ENCODE measurements around the gene SLC2A4. TPM values are rescaled to one million over a fixed set of nuclear protein-coding genes. Genes with fewer than 3 reads are reported as not detected.

SLC2A4 gene
- total and polyA plus RNA-seq, 2 of the 4 experiments (the other 2 are of a cell fraction), result 0.07 TPM; not detected in 1

GRCh38 chr17:7326186-7326585, 44.7 kb downstream of the SLC2A4 start:
- H3K9ac ChIP-seq (ENCODE audit: low read depth, low read length), result no peak overlapping the region
- no peak overlapping the region for H4K5ac ChIP-seq (ENCODE audit: low read depth, low read length)
- in situ Hi-C loops (cut with MboI; ENCODE audit: low sequenced_read_pairs) (no loop called here), intact Hi-C loops (cut with micrococcal nuclease) (loop anchor here (10.0 kb wide), 1 partner anchor 239 kb away; the partner anchor contains the start of gene SENP3), dilution Hi-C loops (cut with HindIII; ENCODE audit: low sequenced_read_pairs, unreplicated experiment) (no loop called here)
- DNase-seq (no peak), ATAC-seq (ENCODE audit: low read depth) (no peak)
- H2BK20ac ChIP-seq (ENCODE audit: low read depth, low read length), result no peak overlapping the region
- peaks cover 5% of the 10 kb centered on the region; the same call in 1 of the 2 replicates for H3K4me1 ChIP-seq (ENCODE audit: control insufficient read depth, insufficient read depth, low read length)
- WGBS, 2 experiments (ENCODE audit: extremely low coverage in 2 of 2, insufficient read length in 1 of 2), result no CpG with 5 or more reads among the region's 11 CpGs
- H3K9me3 ChIP-seq (ENCODE audit: control insufficient read depth, insufficient read depth, low read length), result no peaks in the 10 kb centered on the region
- peaks cover 7% of the 10 kb centered on the region for H4K20me1 ChIP-seq (ENCODE audit: insufficient read depth, low read length)
- ChIA-PET POLR2A (ENCODE audit: unreplicated experiment) (no interaction called here), CTCF (no interaction called here)
- H3K23ac ChIP-seq (ENCODE audit: low read depth, low read length), result no peak overlapping the region
- H3K27ac ChIP-seq (ENCODE audit: insufficient read depth, low read length), result no peak overlapping the region
- H2AFZ ChIP-seq (replicated peaks; ENCODE audit: low read length, poor library complexity), result no peak overlapping the region
- H4K8ac ChIP-seq (ENCODE audit: low read depth in 2 of 2, low read length in 2 of 2), result no peak overlapping the region
- no peaks in the 10 kb centered on the region for H3K27me3 ChIP-seq (ENCODE audit: control insufficient read depth, insufficient read depth, low read length)
- no peak overlapping the region for H3K56ac ChIP-seq (ENCODE audit: extremely low read depth, insufficient read depth, low read length)
- no peak overlapping the region for H3K4me3 ChIP-seq (ENCODE audit: insufficient read depth, low read depth, low read length)
- H3K79me1 ChIP-seq (ENCODE audit: low read depth in 1 of 2, low read length in 2 of 2), result peaks cover 10 to 29% of the 10 kb centered on the region in 2 experiments; a peak in 3 of 4 replicates
- H2AK5ac ChIP-seq (ENCODE audit: low read depth, low read length), result no peak overlapping the region
- H2BK15ac ChIP-seq (ENCODE audit: low read depth, low read length), result no peak overlapping the region
- no peak overlapping the region for H2BK120ac ChIP-seq (ENCODE audit: low read depth, low read length)
- H3K18ac ChIP-seq (ENCODE audit: low read depth, low read length), result no peak overlapping the region
- H2BK5ac ChIP-seq (ENCODE audit: low read depth, low read length, poor library complexity, severe bottlenecking), result no peak overlapping the region
- H2AK9ac ChIP-seq (replicated peaks; ENCODE audit: low read depth, low read length, poor library complexity), result no peak overlapping the region
- no TSS peak for BruUV-seq (replicated peaks)
- H3K4me2 ChIP-seq (ENCODE audit: low read depth, low read length), result no peak overlapping the region
- no peak overlapping the region for H3K4ac ChIP-seq (ENCODE audit: low read depth, low read length)
- H3K9me1 ChIP-seq (ENCODE audit: insufficient read depth, low read length), result peaks cover 6% of the 10 kb centered on the region; the same call in 1 of the 2 replicates
- H4K91ac ChIP-seq (ENCODE audit: insufficient read depth, low read depth, low read length), result no peak overlapping the region
- H3K14ac ChIP-seq (replicated peaks; ENCODE audit: low read depth, low read length), result no peak overlapping the region
- peaks cover 45% of the 10 kb centered on the region for H3K36me3 ChIP-seq (ENCODE audit: control insufficient read depth, insufficient read depth, low read length)
- TF ChIP-seq NFE2L2 (IDR thresholded peaks at IDR 0.05; ENCODE audit: low read depth, low read length), result no peak

Data from IMR-90 (cell line).